ENCODE measurements around the gene EXT2.

The EXT2 gene

DNA sequence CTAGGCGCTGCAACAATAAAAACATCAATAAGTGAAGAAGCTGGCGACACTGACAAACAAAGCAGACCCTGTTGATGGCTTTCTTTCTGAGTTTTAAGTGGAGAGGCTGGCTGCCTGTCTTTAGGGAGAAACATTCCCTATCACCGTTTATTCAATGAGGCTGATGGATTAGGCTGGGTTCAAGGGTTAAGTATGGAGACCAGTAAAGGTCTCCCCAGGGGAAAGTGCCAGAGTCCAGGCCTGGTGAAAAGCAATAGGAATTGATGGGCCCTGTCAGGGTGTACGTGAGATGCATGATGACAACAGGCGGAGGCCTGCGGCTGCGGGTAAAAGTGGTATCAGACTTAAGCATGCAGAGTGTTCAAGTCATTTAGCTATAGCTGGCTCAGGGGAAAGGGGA, 111.8 kb downstream of the EXT2 start:
- no peak for DNase-seq

DNA sequence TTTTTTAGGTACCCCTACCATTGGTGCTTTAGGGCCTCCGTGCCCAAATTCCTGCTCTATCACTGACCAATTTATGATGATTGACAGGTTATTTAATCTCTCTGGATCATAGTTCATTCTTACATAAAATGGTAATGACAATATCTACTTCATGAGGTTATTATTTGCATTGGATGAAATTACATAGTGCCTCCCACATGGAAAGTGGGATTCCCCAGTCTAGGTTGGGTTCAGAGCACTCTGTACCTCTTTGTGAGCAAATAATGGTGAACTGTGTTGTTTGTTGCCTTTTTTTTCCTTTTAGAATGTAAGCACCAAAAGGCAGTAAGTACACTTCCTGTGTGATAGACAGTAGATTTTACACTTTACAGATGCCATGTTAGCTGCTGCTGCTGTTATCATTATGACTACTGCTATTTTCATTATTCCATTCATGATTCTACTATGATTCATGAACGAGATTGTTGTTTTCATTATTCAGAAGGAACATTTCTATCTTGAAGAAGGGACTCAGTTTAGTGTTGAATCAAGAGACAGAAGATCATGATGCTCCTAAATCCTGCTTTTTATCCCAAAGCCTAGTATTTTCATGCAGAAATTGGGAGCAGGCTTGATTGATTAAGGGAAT, 113.6 kb downstream of the EXT2 start:
- DNase-seq: no peak

DNA sequence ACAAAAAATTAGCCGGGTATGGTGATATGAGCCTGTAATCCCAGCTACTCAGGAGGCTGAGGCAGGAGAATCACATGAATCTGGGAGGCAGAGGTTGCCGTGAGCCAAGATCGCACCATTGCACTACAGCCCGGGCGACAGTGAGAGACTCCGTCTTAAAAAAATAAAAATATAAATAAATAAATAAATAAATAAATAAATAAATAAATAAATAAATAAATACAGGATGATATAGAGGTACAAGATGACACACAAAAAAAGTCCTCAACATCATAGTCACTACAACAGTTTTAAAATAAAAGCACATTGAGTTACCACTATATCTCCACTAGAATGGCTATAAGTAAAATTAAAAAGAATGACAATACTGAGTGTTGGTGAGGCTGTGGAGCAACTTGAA, 116.7 kb downstream of the EXT2 start:
- DNase-seq: no peak

DNA sequence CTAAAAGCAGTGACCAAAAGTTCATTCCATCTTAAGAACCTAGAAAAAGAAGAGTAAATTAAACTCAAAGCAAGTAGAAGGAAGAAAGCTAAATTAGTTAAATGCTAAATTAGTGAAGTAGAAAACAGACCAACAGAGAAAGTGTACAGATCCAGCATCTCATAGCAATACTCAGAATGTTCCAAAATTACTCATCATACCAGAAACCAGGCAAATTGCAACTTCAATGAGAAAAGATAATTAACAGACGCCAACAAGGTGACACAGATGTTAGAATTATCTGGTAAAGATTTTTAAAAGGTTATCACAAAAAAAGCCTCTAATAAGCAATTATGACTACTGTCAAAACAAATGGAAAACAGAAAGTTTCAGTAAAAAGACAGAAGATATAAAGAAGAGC, 117.7 kb downstream of the EXT2 start:
- no peak for DNase-seq

DNA sequence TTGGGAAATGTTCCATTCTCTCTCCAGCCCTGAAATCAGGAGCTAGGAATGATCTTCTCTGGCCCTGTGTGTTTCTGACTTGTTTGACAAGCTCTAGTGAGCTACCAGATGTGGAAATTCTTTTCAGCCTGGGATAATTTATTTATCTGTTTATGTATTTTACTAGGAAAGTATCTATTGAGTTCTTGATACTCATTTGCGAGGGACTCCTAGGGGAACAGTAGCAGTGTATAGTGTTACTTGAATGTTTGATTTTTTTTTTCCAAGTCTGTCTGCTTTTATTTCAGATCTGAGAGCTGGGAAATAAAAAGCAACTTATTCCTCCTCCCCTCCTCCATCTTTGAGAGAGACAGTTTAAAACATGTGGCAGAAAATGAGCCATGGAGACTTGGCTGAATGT, 122.0 kb downstream of the EXT2 start:
- DNase-seq: no peak

DNA sequence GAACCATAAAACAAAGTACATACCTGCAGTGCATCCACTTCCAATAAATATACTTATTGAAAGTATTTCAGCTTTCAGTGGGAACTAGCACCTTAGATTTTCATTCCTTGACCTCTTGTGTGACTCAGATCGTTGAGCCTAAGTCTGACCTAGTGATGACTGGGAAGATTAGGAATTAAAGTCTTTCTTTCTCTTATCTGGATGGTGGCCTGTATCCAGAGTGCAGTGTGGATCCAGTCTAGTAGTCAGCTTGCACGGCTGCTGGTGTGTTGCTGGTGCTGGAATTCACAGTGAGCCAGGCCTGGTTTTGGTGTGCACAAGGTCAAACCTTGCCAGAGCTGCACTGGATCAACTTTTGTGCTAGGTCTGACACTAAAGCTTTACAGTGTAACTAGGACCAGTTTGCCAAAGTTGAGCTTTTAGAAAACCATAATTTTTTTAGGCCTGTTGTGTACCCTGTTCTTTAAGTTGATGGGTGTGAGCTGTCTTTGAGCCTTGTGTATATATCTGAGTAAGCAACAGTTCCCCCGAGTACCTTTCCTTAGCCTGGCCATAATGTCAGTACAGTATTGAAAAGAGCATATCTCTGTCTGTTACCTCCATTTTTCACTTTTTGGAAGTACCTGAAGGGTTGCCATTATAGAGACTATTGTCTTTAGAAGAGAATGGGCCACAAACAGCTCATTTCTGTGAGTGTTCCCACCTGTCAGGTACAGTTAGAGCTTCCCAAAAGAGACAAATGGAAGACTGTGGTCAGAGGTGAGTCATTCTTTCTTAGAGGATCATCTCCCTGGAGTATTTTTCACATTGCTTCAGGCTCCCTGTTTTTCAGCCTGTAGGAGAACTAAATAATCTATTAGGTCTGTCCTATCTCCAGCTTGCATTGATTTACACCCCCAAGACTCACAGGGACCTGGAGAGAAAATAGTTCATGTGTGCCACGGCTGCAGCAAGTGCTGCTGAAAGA, 124.6 kb downstream of the EXT2 start:
- DNase-seq: no peak

DNA sequence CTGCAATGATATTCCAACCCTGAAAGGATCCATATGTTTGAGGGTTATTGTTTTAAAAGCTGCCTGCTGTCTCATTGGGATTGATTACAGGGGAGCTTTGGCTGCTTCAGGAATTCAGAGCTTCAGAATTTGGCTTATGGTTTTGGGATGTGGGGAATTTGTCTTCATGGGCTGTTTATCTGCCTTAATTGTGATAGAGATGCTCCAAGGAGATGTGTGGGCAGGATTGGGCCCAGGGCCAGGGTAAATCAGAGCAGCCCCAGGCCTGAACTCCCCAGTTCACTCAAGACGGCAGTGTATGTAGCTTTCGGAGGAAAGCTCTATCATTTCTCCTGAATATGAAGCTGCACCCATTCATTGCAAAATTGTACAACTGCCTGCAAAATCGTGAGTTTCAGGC, 126.0 kb downstream of the EXT2 start:
- DNase-seq: no peak

DNA sequence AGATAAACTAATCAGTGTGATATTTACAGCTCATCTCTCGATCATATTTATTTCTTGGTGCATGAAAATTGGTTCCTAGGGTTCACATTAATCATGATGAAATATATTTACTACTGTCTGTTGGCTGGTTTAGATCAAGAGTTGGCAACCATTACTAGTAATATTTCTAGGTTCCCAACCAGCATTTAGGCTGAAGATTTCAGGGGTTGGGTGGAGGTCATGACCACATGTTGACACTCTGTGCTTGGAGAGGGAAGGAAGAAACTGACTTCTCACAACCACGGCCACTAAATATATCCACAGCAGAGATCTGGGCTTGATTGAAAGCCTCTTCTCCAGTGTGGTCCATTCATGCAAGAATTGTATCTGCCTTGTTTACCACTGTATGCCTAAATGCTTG, 126.5 kb downstream of the EXT2 start:
- no peak for DNase-seq

DNA sequence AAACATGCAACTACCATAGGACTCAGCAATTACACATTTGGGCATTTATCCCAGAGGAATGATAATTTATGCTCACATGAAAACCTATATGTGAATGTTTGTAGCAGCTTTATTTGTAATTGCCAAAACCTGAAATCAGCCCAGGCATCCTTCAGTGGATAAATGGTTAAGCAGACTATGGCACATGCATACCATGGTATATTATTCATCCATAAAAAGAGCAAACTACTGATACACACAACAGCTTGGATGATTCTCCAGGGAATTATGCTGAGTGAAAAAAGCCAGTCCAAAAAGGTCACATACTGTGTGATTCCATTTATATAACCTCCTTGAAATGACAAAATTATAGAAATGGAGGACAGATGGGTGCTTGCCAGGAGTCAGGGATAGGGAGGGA, 127.8 kb downstream of the EXT2 start:
- no peak for DNase-seq

DNA sequence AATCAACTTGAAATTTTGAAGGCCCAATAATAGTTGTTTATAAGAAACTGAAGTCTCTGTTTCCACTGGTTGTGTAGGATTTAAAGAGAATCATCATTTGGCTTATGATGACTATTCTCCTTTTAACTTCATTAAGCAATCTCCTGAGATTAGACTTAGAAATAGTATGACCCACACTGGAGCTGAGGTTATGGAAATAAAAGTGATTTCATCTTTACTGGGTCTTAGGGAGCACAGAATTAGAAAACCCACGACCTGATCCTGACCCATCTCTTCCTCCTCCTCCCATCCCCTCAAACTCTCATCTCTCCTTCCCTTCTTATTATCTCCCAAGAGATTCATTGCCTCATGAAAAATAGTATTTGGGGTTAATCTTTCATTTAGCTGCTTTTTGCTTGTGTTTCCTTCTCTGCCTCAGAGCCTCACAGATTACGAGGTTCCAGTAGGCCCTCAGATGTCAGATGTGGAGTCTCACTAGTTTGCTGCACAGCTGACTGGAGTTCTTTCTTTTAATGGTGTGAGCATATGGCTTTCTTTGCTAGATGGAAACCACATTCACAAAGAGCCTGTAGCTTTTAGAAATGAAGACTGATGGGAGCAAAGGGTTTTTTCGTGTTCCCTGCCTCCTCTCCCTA, 129.5 kb downstream of the EXT2 start:
- no peak for DNase-seq

DNA sequence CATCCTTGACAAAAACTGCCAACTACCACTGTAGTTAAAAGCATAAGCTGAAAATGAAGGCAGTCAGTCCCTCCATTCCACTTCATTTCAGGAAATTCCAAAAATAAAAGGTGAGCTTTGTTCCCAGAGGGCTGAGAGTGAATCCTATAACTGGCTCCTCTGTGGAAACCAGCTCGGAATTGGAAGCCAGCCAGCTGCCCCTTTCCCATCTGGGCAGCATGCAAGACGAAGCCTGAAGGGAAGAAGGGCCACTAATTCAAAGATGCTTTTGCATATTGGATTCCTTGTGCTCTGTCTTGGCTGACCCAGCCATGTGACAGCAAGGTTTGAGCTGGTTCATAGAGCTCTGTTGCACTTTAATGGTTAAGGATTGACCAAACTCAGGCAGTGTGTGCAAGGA, 131.0 kb downstream of the EXT2 start:
- DNase-seq: no peak

DNA sequence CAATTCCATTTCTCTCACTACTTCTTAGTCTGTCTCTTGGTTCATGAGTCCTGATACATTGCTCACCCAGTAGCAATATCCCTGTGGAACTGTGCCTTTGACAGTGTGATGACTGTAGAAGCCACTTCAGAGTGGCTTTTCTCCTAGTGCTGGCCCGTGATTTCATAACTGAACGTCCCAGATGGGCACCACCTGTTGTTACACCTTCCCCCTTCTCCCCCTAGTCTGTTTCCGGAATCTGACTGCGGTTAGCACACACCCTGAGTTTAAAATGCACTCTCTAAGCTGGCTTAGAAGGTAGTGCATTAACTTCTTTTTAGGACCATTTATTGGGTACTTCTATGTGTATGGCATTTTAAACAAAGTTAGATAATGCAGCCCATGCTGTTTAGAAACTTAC, 131.5 kb downstream of the EXT2 start:
- DNase-seq: no peak

DNA sequence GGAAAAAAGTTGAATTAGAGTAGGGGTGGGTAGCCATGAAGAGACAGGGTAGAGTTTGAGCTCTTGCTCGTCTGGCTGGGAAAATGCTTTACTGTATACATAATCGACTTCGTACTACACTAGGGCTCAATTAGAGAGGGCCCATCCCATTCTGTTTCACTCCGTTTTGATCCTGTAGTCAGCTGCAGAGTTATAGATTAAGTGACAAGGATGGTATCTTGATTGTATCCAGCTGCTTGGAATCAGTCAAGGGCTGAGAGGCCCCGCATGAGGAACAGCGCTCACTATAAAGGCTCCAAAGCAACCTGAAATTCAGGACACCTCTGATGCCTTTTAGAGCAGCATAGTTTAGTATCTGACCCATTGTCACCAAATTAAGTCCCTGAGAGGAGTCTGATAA, 132.9 kb downstream of the EXT2 start:
- DNase-seq: no peak

DNA sequence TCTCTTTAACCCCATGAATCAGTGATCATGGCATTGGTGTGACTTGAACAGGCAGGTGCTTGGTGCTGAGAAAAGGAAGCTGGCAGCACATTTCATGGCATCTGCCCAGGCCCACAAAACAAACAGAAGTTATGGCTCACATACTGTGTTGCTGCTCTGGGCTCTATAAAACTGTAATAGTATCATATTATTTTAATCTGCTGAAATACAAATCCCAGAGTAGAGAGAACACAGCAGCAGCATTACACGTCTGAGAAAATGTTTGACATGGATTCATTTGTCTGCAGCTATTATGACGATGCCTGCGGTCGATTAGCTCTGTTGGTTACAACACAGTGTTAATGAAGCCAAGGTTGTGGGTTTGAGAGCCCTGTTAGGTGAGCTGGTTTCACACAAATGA, 133.6 kb downstream of the EXT2 start:
- DNase-seq: peak; percentile 41

DNA sequence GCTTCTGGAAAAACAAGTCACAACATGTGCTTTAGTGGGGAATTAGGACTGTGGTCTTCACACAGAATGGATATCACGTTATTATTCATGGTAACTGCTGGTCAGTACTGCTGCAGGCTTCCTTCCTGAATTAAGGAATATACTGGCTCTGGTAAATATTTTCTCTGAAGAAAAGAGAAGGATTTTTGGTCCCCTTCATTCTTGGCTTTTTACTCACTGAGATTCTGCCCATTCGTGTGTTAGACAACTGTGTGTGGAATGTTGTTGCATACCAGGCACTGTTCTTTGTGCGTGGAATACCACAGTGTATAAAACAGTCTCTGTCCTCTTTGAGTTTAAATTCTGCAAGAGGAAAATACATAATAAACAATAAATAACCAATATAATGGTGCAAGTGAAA, 134.1 kb downstream of the EXT2 start:
- no peak for DNase-seq

DNA sequence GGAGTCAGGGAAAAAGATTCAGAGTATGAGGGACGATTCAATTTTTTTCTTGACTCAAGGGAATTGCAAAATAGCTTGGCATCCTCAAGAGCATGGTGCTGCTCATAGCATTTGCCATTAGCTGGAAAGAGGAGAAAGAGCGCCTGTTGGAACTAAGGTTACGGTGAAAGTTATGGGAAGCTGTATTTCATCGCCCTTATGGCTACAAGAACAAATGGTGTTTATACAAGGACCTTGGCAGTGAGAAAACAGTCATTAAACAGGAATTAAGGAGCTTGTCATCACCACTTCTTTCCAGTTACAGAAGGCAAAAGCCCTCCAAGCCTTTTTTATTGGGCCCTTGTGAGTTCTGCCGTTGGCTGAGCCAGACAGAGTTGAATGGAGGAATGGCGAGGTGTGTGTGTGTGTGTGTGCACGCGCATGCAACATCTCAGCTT, 140.3 kb downstream of the EXT2 start:
- peak; percentile 55 for DNase-seq

DNA sequence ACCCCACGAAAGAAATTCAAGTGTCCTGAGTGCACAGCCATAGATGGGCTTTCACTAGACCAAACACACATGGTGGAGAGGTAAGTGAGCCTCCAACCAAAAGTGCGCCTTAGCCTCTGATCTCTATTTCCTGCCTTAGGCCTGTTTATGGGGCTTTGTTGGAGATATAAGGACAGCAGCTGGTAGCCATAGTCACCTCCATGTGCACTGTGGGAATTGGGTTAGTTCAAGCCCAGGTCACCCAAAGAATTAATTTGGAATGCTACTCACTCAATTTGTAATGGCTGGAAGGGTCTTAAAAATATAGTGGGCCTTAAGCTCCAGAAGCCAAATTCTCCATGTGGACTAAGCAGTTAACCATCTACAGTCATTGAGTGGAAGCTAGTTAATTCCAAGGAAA, 140.8 kb downstream of the EXT2 start:
- DNase-seq: no peak

DNA sequence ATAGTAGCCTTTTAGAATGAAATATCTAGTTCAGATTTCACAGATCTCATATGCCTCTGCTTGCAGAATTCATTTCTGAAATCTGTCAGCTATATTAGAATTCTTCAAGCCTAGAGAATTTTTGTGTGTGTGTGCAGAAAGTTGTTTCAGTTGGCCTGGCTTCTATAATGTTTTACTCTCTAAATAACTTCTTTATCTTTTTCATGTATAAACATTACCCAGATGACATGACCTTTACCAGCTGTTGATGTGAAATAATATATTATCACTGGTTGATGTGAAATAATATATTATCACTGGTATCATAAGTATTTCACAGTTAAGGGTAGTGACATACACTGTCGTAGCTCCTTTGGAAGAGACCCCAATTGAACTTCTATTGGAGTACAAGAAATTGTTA, 141.7 kb downstream of the EXT2 start:
- DNase-seq: no peak

DNA sequence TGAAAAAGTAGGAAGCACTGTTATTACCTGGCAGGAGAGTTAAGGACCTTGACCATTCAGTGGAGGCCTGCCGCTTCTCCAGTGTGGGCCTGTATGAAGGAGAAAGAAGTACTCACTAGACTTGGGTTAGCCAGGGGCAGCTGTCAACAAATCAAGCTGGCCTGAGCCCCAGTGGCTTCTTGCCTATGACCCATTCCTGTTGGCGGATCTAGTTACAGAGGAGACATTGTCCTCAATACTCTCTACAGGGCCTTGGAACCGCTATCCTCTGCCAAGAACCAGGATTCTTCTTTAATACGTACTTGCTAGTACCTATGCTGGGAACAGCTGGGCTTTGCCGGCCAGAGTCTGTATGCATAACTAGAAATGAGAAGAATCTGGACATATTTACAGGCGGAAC, 146.4 kb downstream of the EXT2 start:
- DNase-seq: peak; percentile 62

DNA sequence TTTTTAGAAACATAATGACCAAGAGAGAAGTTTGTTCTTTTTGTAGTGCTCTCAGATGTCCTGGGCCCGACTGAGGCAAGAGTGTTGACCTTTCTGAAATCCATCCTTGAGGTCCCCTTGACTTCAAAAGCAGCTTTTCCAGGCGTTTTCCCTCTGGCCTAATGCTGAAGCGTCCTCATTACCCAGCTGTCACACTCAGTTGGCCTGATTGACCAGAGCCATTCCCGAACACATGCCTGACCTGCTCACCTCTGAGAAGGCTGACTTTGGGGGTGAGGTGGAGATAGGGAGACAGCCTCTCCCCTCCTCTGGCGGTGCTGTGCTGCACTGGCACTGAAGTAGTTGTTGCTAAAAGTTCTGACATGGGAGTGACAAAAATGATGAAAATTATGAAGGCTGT, 147.6 kb downstream of the EXT2 start:
- DNase-seq: no peak

DNA sequence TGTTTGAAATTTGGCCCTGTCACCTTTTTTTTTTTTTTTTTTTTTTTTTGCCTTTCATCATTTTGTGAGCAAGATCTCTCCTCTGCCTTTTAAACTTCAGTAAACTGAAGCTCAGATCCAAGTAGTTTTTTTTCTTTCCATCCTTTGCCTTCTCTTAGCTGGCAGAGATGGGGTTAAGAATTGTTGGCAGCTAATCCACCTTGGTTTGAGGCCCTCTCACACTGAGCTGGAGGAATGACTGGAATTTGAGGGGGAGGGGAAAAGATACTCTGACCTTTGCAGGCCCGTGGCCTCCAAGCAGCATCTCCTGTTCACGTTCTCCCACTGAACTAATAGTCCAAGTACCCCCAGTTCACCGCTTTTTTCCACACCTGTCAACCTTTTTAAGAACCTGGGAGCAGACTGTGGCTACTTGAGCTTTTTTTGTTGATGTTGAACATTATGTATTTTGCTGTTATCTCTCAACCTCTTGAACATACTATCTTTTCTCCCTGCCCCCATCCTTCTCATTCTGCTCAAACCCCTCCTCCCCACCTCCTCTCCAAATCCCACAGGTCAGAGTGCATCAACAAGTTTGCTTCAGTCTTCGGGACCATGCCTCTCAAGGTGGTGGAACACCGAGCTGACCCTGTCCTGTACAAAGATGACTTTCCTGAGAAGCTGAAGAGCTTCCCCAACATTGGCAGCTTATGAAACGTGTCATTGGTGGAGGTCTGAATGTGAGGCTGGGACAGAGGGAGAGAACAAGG, 148.3 kb downstream of the EXT2 start:
- no peak for DNase-seq

DNA sequence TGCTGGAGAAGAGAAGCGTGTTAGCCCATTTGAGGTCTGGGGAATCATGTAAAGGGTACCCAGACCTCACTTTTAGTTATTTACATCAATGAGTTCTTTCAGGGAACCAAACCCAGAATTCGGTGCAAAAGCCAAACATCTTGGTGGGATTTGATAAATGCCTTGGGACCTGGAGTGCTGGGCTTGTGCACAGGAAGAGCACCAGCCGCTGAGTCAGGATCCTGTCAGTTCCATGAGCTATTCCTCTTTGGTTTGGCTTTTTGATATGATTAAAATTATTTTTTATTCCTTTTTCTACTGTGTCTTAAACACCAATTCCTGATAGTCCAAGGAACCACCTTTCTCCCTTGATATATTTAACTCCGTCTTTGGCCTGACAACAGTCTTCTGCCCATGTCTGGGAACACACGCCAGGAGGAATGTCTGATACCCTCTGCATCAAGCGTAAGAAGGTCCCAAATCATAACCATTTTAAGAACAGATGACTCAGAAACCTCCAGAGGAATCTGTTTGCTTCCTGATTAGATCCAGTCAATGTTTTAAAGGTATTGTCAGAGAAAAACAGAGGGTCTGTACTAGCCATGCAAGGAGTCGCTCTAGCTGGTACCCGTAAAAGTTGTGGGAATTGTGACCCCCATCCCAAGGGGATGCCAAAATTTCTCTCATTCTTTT, 149.3 kb downstream of the EXT2 start:
- no peak for DNase-seq

DNA sequence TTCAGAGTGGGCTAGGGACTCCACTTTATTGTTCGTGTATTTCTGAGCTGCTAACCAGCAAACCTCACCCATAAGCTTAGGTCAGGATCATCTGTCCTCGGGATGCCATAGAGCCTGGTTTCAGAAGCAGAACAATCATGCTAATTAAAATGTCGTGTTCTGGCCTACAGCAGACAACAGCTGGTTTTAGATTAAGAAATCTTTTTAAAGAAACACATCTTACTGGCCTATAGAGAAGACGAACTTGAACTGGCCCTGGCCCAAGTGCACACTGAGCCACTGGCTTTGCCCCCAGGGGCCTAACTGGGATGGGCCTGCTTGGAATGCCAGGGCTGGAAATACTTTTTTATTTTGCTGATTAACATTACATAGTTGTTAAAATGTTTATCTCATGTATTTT, 151.2 kb downstream of the EXT2 start:
- DNase-seq: no peak

All from left hindlimb (tissue), 1 donor.